Right renal pelvis (tissue), 4 donors: ENCODE results near the gene BPIFB6. TPM values are rescaled to one million over a fixed set of nuclear protein-coding genes. Genes with fewer than 3 reads are reported as not detected.

Experiments used
- DNase-seq, 4 donors: peaks; one replicate each; pipeline ENCODE4 v3.0.0-alpha.2; 2013; ENCODE audit warnings: low read depth in 4 of 4, low spot score in 3 of 4, missing footprints in 1 of 4
- polyA plus RNA-seq, 4 donors: library from polyadenylated mRNA; unstranded; fragments of 120-200 nt; gene quantifications; one replicate each; pipeline ENCODE4 v1.2.1, GENCODE V29; 2013; ENCODE audit not compliant: insufficient read length in 4 of 4

Gene BPIFB6
- polyA plus RNA-seq, result not detected

GRCh38 chr20:33031531-33031930, at the start of gene BPIFB6:
Gene BPIFB6, plus strand, starts transcription at chr20:33031648. Its CDS starts 0 bp downstream, at chr20:33031648.
- no peak for DNase-seq

- peak in 3 of 4 donors; percentile 10 to 31 (median 12) for DNase-seq
Measured at GRCh38 chr20:32982617-32983458, 48.6 kb upstream of the BPIFB6 start.

GRCh38 chr20:32983459-32984112, 47.9 kb upstream of the BPIFB6 start:
- DNase-seq, result no peak

GRCh38 chr20:32984196-32984595, 47.3 kb upstream of the BPIFB6 start:
- DNase-seq, result no peak

- DNase-seq, result no peak
Measured at GRCh38 chr20:32984631-32985354, 46.7 kb upstream of the BPIFB6 start.

GRCh38 chr20:32985596-32985995, 45.9 kb upstream of the BPIFB6 start:
- DNase-seq, result no peak

GRCh38 chr20:32986331-32986966, 45.0 kb upstream of the BPIFB6 start:
- no peak for DNase-seq

GRCh38 chr20:32987044-32987825, 44.2 kb upstream of the BPIFB6 start:
- DNase-seq, result no peak

- DNase-seq, result no peak
Measured at GRCh38 chr20:32988008-32988407, 43.4 kb upstream of the BPIFB6 start.

- DNase-seq, result no peak
Measured at GRCh38 chr20:32989507-32990283, 41.8 kb upstream of the BPIFB6 start.

- no peak for DNase-seq
Measured at GRCh38 chr20:32990426-32990825, 41.0 kb upstream of the BPIFB6 start.

GRCh38 chr20:32991383-32991782, 40.1 kb upstream of the BPIFB6 start:
- DNase-seq, result no peak

- DNase-seq, result no peak
Measured at GRCh38 chr20:32991792-32992641, 39.4 kb upstream of the BPIFB6 start.

- DNase-seq, result no peak
Measured at GRCh38 chr20:32993496-32994050, 37.9 kb upstream of the BPIFB6 start.

- DNase-seq, result no peak
Measured at GRCh38 chr20:32995802-32996201, 35.6 kb upstream of the BPIFB6 start.

GRCh38 chr20:32997431-32997830, 34.0 kb upstream of the BPIFB6 start:
- no peak for DNase-seq

GRCh38 chr20:32999603-33000250, 31.7 kb upstream of the BPIFB6 start:
- DNase-seq, result no peak
